Vagina (tissue), 2 donors: ENCODE results near the gene GTPBP4.

Source experiments
- CTCF ChIP-seq, 3 experiments: fragments of 450-650 bp in 2 of 3; fragments of 200-600 bp in 1 of 3; sonication (generic) in 1 of 3; IDR thresholded peaks; one replicate each; pipeline ENCODE4 v1.5.1; 2017 to 2019; ENCODE audit warnings: antibody characterized with exemption in 3 of 3, mild to moderate bottlenecking in 2 of 3, moderate library complexity in 2 of 3
- POLR2A ChIP-seq, 2 donors: fragments of 450-650 bp; IDR thresholded peaks; one replicate each; pipeline ENCODE4 v1.6.1; 2017; ENCODE audit warnings: antibody characterized with exemption in 2 of 2, mild to moderate bottlenecking in 2 of 2, moderate library complexity in 2 of 2

DNA sequence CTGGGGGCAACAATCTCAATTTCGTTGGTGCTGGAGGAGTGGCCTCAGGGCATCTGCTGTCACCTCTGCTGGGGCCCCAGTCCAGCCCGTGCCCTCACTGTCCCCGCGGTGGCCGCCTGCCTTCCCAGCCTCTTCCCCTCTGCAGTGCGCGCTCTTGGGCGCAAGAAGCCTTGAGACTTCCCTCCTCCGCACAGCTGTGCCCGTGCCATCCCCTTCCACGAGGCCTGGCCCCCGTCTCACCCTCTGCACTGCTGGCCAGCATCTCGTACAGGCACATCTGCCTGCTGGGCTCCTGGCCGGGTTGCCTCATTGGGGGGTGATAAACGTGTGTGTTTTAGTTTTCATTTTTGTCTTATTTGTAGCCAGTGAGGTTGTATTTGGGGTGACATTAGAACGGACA, 23.5 kb downstream of the GTPBP4 start:
- no peak for TF ChIP-seq POLR2A (IDR thresholded peaks at IDR 0.05)
- TF ChIP-seq CTCF (IDR thresholded peaks at IDR 0.05) = no peak
